GM19455 (cell line): ENCODE measurements around the gene S100B.

ENCODE experiments used
- ATAC-seq: cut with Tn5 transposase; IDR thresholded peaks from one replicate; pipeline ENCODE4 v1.9.1; 2021; ENCODE audit not compliant: unreplicated experiment

Gene S100B

DNA sequence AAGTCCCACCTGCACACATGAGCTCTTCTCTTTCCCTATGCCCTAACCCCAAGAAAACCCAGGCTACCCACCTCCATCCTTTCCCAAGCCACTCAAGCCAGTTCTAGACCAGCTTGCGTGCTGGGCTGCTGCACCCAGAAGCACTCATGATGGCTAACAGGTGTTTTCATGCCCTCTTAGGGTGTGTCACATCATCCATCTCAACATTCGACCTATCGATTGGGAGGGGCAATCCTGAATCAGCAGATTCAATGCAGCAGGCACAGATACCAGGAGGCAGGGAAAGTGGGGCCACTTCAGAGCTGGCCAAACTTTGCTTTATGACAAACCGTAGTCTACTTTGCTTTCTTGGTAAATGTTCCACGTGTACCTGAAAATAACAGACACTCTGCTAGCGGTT lies 24.0 kb upstream of the S100B start:
- ATAC-seq = no peak

DNA sequence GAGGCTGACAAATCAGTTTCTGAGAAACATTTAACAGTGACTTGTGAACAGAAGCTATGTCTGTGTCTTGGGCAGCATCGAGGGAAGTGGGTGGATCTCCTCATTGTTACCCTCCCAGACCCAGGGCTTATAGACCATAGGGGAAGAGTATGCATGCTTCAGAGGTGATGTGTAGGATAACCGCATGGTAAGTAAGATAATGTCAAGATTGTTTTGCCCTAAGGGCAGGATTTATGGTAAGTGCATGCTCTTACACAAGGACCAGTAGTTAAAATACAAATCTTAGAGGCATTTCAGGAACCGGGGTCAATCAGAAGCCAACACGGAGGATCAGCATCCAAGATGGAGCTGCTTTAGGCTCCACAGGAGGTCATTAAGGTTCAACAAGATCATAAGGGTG lies 22.8 kb upstream of the S100B start:
- no peak for ATAC-seq

DNA sequence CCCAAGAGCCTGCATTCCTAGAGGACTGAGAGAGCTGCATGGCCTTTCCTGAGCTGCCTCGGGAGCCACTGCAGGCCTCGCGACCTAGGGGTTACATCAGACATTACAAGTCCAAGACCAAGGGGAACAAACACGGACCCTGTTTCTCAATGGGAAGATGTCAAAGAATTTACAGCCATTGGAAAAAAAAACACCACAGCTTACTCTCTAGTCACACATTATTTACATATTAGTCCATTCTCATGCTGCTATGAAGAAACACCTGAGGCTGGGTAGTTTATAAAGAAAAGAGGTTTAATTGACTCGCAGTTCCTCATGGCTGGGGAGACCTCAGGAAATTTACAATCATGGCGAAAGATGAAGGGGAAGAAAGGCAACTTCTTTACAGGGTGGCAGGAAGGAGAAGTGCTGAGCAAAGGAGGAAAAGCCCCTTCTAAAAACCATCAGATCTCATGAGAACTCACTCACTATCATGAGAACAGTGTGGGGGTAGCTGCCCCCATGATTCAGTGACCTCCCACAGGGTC lies 22.2 kb upstream of the S100B start:
- ATAC-seq = no peak

GRCh38 chr21:46626536-46626935 lies 21.7 kb upstream of the S100B start:
- ATAC-seq = no peak

DNA sequence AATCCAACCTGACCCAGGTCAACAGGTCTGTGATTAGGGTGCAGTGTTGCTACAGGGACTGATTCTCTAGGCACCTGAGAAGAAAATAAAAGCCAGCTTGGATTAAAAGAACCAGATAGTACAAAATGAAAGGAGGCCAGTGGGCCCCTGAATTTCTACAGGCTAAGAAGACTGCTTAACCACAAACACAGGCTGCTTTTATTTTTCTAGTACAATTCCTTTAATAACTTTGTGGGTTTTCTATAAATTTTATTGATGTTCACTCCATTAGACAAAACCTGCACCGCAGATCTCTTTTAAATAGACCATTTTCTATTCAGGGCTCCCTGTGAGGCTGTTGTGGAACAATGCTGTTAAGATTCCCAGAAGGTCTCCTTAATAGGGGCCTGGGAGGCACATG lies 20.9 kb upstream of the S100B start:
- no peak for ATAC-seq

- no peak for ATAC-seq
Measured at GRCh38 chr21:46624050-46624449, 19.2 kb upstream of the S100B start.

GRCh38 chr21:46622226-46622625 lies 17.3 kb upstream of the S100B start:
- no peak for ATAC-seq

- no peak for ATAC-seq
Measured at GRCh38 chr21:46621457-46622182, 16.7 kb upstream of the S100B start.

DNA sequence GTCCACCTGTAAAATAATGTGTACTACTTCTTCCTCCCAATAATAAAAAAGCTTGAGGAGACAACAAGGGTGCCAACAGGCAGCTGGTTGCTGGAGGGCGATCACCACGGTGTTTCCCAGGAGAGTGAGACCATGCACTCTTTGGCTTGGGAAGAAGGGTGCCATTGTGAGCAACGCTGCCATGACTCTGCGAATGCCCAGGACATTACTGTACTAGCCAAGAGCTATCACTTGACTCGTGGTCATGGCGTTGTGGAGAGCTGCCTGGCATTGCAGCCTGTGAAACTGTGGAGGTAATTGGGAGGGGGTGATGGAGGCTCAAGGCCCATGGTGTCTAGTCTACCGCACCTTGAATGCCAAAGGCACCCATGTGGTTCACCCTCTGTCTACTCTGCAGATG lies 16.0 kb upstream of the S100B start:
- ATAC-seq = no peak

DNA sequence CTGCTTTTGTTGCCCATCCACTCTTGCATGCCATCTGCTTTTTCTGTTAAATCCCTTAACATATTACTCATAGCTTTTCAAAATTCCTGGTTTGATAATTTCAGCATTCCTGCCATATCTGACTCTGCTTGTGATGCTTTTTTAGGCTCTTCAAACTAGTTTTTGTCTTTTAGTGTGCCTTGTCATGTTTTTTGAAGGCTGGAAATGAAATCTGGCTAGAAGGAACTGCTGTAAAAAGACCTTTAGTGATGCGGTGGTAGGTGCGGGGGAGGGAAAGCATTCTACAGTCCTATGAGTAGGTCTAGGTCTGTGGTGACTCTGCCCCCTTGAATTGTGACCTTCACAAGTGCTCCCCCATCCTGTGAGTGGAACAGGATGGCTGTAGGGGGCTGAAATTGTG lies 15.0 kb upstream of the S100B start:
- ATAC-seq = no peak

DNA sequence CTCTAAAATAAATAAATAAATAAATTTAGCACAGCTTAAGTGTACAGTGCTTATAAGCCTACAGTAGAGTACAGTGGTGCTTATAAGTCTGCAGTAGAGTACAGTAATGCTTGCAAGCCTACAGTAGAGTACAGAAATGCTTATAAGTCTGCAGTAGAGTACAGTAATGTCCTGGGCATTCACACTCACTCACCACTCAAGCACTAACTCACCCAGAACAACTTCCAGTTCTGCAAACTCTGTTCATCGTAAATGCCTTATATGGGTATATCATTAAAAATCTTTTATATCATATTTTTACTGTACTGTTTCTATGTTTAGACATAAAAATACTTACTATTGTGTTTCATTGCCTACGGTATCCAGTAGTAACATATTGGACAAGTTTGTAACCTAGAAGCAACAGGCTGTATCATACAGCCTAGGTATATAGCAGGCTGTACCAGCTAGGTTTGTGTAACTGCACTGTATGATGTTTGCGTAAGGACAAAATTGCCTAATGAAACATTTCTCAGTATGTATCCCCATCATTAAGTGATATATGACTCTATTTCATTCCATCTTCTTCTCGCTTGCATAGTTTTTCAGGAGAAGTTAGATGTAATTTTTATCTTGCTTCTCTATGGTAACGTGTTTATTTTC lies 14.0 kb upstream of the S100B start:
- no peak for ATAC-seq

DNA sequence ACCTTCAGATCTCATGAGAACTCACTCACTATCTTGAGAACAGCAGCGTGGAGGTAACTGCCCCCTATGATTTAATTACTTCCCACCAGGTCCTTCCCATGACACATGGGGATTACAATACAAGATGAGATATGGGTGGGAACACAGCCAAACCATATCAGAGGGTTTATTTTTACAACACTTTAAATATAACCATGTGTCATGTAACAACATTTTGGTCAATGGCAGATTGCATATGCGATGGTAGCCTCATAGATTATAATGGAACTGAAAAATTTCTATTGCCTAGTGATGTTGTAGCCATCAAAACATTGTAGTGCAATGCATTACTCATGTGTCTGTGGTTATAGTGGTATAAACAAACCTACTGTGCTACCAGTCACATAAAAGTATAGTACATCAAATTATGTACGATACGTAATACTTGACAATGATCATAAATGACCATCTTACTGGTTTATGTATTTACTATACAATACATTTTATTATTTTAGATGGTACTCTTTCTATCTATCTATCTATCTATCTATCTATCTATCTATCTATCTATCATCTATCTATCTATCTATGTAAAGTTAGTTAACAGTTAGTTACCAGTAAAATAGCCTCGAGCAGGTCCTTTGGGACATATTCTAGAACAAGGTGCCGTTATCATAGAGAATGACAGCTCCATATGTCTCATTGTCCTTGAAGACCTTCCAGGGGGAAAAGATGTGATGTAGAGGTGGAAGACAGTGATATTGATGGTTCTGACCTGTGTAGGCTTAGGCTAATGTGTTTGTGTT lies 12.6 kb upstream of the S100B start:
- no peak for ATAC-seq

- no peak for ATAC-seq
Measured at GRCh38 chr21:46616656-46617055, 11.8 kb upstream of the S100B start.

- ATAC-seq = no peak
Measured at GRCh38 chr21:46616050-46616449, 11.2 kb upstream of the S100B start.

DNA sequence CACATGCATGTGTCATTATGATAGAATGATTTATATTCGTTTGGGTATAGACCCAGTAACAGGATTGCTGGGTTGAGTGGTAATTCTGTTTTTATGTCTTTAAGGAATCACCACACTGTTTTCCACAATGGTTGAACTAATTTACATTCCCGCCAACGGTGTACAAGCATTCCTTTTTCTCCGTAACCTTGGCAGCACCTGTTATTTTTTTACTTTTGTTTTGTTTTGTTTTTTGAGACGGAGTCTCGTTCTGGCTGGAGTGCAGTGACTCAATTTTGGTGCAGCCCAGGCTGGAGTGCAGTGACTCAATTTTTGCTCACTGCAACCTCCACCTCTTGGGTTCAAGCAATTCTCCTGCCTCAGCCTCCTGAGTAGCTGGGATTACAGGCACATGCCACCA lies 8.5 kb upstream of the S100B start:
- ATAC-seq = no peak

DNA sequence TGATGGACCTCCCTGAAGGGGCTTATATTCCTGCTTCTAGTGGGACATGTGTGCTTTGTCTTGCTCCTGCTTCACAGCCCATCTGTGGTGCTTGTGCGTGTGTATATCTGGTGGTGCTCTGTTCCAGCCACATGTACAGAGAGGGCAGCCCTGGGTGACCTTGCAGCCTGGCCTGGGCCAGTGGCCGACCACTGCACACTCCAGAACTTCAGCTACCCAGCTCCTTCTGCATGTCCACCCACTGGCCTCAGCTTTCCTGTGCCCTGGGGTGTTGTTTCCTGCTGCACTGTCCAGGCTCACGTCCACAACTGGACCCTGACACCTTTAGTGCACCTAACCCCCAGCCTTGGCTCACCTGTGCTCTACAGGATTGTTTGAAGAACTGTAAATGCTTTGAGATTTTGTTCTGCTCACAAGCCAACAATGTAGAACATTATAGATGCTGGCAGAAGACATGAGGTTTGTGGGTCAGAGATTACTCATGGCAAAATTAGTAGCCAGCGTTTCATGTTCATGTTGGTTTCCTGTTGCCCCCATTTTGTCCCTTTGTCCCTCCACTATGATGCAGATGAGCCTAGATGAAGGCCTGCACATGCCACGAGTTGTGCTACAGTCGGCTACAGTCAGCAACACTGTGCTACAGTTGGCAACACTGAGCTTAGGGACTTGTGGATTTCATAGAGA lies 5.3 kb upstream of the S100B start:
- no peak for ATAC-seq

DNA sequence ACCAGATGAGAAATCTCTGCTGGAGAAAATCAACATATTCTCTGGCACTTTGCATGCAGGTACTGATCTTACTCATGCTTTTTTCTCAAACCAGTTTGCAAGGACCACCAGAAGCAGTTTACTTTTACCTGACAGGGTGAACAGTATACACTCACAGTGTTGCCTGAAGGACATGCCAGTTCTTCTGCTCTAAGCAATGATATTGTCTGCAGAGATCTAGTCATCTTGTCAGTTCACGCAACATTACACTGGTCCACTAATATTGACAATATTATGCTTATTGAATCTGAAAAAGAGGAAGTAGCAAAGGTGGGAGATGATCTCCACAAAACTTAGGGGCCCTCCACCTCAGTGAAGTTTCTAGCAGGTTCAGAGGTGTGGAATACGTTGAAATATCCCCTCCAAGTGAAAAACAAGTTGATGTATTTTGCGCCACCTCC lies 3.8 kb upstream of the S100B start:
- ATAC-seq = no peak

DNA sequence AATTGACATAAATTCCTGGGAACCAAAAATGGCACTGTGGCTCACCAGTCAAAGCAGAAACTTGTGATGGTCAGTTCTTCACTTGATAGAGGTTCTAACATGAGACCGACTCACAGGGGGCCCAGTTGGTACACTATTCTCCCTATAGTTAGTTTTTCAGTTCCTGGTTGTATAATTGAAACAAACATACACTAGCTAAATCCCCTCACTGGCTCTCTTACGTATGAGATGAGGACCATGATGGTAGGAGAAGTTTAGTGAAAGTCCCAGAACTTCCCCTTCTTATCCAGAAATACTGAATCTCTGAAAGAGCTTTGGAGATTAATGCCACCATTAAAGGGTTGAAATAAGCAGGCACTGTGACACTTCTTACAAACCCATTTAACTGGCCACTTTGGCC lies 2.8 kb upstream of the S100B start:
- no peak for ATAC-seq

- ATAC-seq = no peak
Measured at GRCh38 chr21:46606427-46606813, 1.5 kb upstream of the S100B start.

- ATAC-seq = no peak
Measured at GRCh38 chr21:46605767-46606426, 1.0 kb upstream of the S100B start.
